ENCODE measurements around the gene PPP4R3A. TPM values are rescaled to one million over a fixed set of nuclear protein-coding genes. Genes with fewer than 3 reads are reported as not detected.

The PPP4R3A gene
- total and polyA plus RNA-seq, 2 of the 4 experiments (the other 2 are of a cell fraction): 28.2 to 28.9 TPM

- no peaks in the 10 kb centered on the region for H3K79me1 ChIP-seq (ENCODE audit: low read depth in 1 of 2, low read length in 2 of 2)
- no peak overlapping the region for H3K56ac ChIP-seq (ENCODE audit: extremely low read depth, insufficient read depth, low read length)
- H2AFZ ChIP-seq (replicated peaks; ENCODE audit: low read length, poor library complexity): no peak overlapping the region
- no TSS peak for BruUV-seq (replicated peaks)
- dilution Hi-C loops (cut with HindIII; ENCODE audit: low sequenced_read_pairs, unreplicated experiment): no loop called here
- no peak overlapping the region for H2BK120ac ChIP-seq (ENCODE audit: low read depth, low read length)
- DNase-seq (no peak), ATAC-seq (ENCODE audit: low read depth) (no peak)
- intact Hi-C loops (cut with micrococcal nuclease): no loop called here
- H2AK5ac ChIP-seq (ENCODE audit: low read depth, low read length): no peak overlapping the region
- H3K9me3 ChIP-seq (ENCODE audit: control insufficient read depth, insufficient read depth, low read length): no peaks in the 10 kb centered on the region
- TF ChIP-seq NFE2L2 (IDR thresholded peaks at IDR 0.05; ENCODE audit: low read depth, low read length) (no peak), CHD1 (IDR thresholded peaks at IDR 0.05; ENCODE audit: low read depth, low read length) (no peak), FOS (IDR thresholded peaks at IDR 0.05; ENCODE audit: low read depth, low read length) (no peak), ELK1 (IDR thresholded peaks at IDR 0.05; ENCODE audit: borderline replicate concordance, low read depth, low read length) (no peak), RAD21 (IDR thresholded peaks at IDR 0.05; ENCODE audit: low read length) (no peak), CTCF (conservative IDR thresholded peaks at IDR 0.05; ENCODE audit: low read depth, low read length) (no peak), RFX5 (IDR thresholded peaks at IDR 0.05; ENCODE audit: low read depth, low read length) (no peak), MAFK (IDR thresholded peaks at IDR 0.05; ENCODE audit: low read depth, low read length) (no peak), SMC3 (IDR thresholded peaks at IDR 0.05; ENCODE audit: low read depth, low read length) (no peak), MAZ (IDR thresholded peaks at IDR 0.05; ENCODE audit: borderline replicate concordance, low read depth, low read length) (no peak), RCOR1 (IDR thresholded peaks at IDR 0.05; ENCODE audit: insufficient replicate concordance, low read length) (no peak), CEBPB (IDR thresholded peaks at IDR 0.05; ENCODE audit: low read depth, low read length) (no peak)
- no peak overlapping the region for H3K4me2 ChIP-seq (ENCODE audit: low read depth, low read length)
- ChIA-PET CTCF (no interaction called here), POLR2A (ENCODE audit: unreplicated experiment) (no interaction called here)
- no peak overlapping the region for H3K27ac ChIP-seq (ENCODE audit: insufficient read depth, low read length)
- no peak overlapping the region for H3K4me3 ChIP-seq (ENCODE audit: insufficient read depth, low read depth, low read length)
- no peak overlapping the region for H4K91ac ChIP-seq (ENCODE audit: insufficient read depth, low read depth, low read length)
- H2AK9ac ChIP-seq (replicated peaks; ENCODE audit: low read depth, low read length, poor library complexity): no peak overlapping the region
- no peak overlapping the region for H3K18ac ChIP-seq (ENCODE audit: low read depth, low read length)
- no peak overlapping the region for H4K5ac ChIP-seq (ENCODE audit: low read depth, low read length)
- H3K23ac ChIP-seq (ENCODE audit: low read depth, low read length): no peak overlapping the region
- H3K4me1 ChIP-seq (ENCODE audit: control insufficient read depth, insufficient read depth, low read length): no peaks in the 10 kb centered on the region
- H4K20me1 ChIP-seq (ENCODE audit: insufficient read depth, low read length): no peaks in the 10 kb centered on the region
- no peaks in the 10 kb centered on the region for H3K9me1 ChIP-seq (ENCODE audit: insufficient read depth, low read length)
- no peak overlapping the region for H3K9ac ChIP-seq (ENCODE audit: low read depth, low read length)
- no peaks in the 10 kb centered on the region for H3K36me3 ChIP-seq (ENCODE audit: control insufficient read depth, insufficient read depth, low read length)
- H4K8ac ChIP-seq (ENCODE audit: low read depth in 2 of 2, low read length in 2 of 2): no peak overlapping the region
- no peak overlapping the region for H3K14ac ChIP-seq (replicated peaks; ENCODE audit: low read depth, low read length)
- no peak overlapping the region for H3K4ac ChIP-seq (ENCODE audit: low read depth, low read length)
- H3K27me3 ChIP-seq (ENCODE audit: control insufficient read depth, insufficient read depth, low read length): no peaks in the 10 kb centered on the region; the same call in 1 of the 2 replicates
- H2BK5ac ChIP-seq (ENCODE audit: low read depth, low read length, poor library complexity, severe bottlenecking): no peak overlapping the region
- in situ Hi-C loops (cut with MboI; ENCODE audit: low sequenced_read_pairs): loop anchor here (25.0 kb wide), 1 partner anchor 1791 kb away; no protein-coding TSS in a partner anchor
- H2BK15ac ChIP-seq (ENCODE audit: low read depth, low read length): no peak overlapping the region
- H2BK20ac ChIP-seq (ENCODE audit: low read depth, low read length): no peak overlapping the region
These were observed 11.0 kb upstream of the PPP4R3A start for GRCh38 chr14:91521061-91521640.

Data from IMR-90 (cell line).